ENCODE measurements around the gene PSMD1.

The PSMD1 gene

DNA sequence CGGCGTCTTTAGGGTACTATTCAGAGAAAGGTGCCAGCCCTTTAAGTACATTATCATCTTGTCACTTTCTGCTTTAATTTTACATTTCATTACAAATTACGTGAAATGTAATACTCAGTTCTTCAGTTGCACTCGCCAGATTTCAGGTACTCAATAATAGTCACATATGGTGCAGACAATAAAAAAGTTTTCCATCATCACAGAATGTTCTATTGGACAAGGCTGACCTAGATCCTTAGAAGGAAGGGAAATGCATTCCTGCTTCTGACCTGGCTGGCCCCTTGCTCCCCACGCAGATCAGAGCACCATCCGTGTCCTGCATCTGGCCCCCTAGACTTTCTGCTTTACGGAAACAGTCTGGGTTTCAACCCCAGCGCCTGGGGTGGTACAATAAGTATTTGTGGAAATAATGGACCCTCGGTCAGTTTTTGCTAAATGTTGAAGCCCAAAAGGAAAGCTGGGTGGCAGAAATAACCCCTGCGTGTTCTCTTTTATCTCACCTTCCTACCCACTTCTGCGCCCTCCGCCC, 20.0 kb upstream of the PSMD1 start:
- Histone ChIP-seq H3K36me3 (ENCODE audit: insufficient read depth) (no peaks in the 10 kb centered on the region), H3K27me3 (ENCODE audit: insufficient read depth, low read depth) (no peaks in the 10 kb centered on the region; the same call in 1 of the 2 replicates), H3K4me2 (no peak overlapping the region), H3K4me3 (IDR thresholded peaks at IDR 0.05; ENCODE audit: insufficient read depth, low read depth, low read length) (no peak overlapping the region), H3K27ac (no peak overlapping the region), H2AFZ (ENCODE audit: low read depth) (no peak overlapping the region), H3K9ac (no peak overlapping the region), H3K4me1 (ENCODE audit: low read depth, poor library complexity, severe bottlenecking) (no peaks in the 10 kb centered on the region), H4K20me1 (ENCODE audit: insufficient read depth) (no peaks in the 10 kb centered on the region), H3K79me2 (ENCODE audit: insufficient read depth, low read depth) (no peaks in the 10 kb centered on the region)
- TF ChIP-seq CTCF (conservative IDR thresholded peaks at IDR 0.05; ENCODE audit: low read depth, low read length) = no peak

DNA sequence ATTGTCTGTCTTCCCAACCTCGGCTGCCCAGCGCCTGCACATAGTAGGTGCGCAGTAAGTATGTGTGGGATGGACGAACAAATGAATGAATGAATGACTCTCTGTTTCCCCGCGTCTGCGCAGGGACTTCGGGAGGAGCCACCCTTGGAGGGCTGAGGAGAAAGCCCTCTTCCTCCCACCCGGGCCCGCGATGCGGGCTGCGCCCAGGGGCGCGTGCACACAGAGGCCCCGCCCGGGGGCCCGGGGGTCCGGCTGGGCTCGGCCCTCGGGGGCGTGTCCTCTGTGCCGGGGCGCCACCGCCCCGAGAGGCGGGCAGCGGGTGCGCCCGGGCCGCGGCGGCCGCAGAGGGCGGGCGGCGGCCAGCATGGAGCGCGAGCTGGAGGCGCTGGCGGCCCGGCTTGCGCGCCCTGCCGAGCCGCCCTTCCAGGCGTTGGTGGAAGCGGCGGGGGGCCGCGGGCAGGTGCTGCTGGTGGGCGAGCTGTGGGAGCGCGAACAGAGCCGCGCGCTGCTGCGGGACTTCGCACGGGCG, 19.4 kb upstream of the PSMD1 start, which contains the start of gene C2orf72:
Gene C2orf72, plus strand, starts transcription at position 322 of the 529 bp plus-strand sequence. Its CDS starts 43 bp downstream, at position 365.
- Histone ChIP-seq H3K27me3 (ENCODE audit: insufficient read depth, low read depth) (no peaks in the 10 kb centered on the region; the same call in 1 of the 2 replicates), H4K20me1 (ENCODE audit: insufficient read depth) (no peaks in the 10 kb centered on the region), H3K4me2 (no peak within 1 kb of the TSS), H3K79me2 (ENCODE audit: insufficient read depth, low read depth) (no peaks in the 10 kb centered on the region), H3K9ac (no peak within 1 kb of the TSS), H2AFZ (ENCODE audit: low read depth) (no peak within 1 kb of the TSS), H3K36me3 (ENCODE audit: insufficient read depth) (no peaks in the 10 kb centered on the region), H3K4me3 (IDR thresholded peaks at IDR 0.05; ENCODE audit: insufficient read depth, low read depth, low read length) (no peak within 1 kb of the TSS), H3K27ac (no peak within 1 kb of the TSS), H3K4me1 (ENCODE audit: low read depth, poor library complexity, severe bottlenecking) (no peaks in the 10 kb centered on the region)
- TF ChIP-seq CTCF (conservative IDR thresholded peaks at IDR 0.05; ENCODE audit: low read depth, low read length) = no peak

- Histone ChIP-seq H3K27me3 (ENCODE audit: insufficient read depth, low read depth) (no peaks in the 10 kb centered on the region; the same call in 1 of the 2 replicates), H3K4me2 (no peak overlapping the region), H2AFZ (ENCODE audit: low read depth) (no peak overlapping the region), H3K4me3 (IDR thresholded peaks at IDR 0.05; ENCODE audit: insufficient read depth, low read depth, low read length) (no peak overlapping the region), H4K20me1 (ENCODE audit: insufficient read depth) (no peaks in the 10 kb centered on the region), H3K36me3 (ENCODE audit: insufficient read depth) (no peaks in the 10 kb centered on the region), H3K27ac (no peak overlapping the region), H3K4me1 (ENCODE audit: low read depth, poor library complexity, severe bottlenecking) (no peaks in the 10 kb centered on the region), H3K9ac (no peak overlapping the region), H3K79me2 (ENCODE audit: insufficient read depth, low read depth) (no peaks in the 10 kb centered on the region)
- TF ChIP-seq CTCF (conservative IDR thresholded peaks at IDR 0.05; ENCODE audit: low read depth, low read length) = no peak
Observed at GRCh38 chr2:231037731-231038482, 18.8 kb upstream of the PSMD1 start.

GRCh38 chr2:231038483-231039293, 18.0 kb upstream of the PSMD1 start:
- H3K27ac ChIP-seq = no peak overlapping the region
- H3K4me3 ChIP-seq (IDR thresholded peaks at IDR 0.05; ENCODE audit: insufficient read depth, low read depth, low read length) = no peak overlapping the region
- no peaks in the 10 kb centered on the region for H3K36me3 ChIP-seq (ENCODE audit: insufficient read depth)
- H3K79me2 ChIP-seq (ENCODE audit: insufficient read depth, low read depth) = no peaks in the 10 kb centered on the region
- no peak overlapping the region for H2AFZ ChIP-seq (ENCODE audit: low read depth)
- no peak for TF ChIP-seq CTCF (conservative IDR thresholded peaks at IDR 0.05; ENCODE audit: low read depth, low read length)
- H3K27me3 ChIP-seq (ENCODE audit: insufficient read depth, low read depth) = no peaks in the 10 kb centered on the region; the same call in 1 of the 2 replicates
- no peaks in the 10 kb centered on the region for H4K20me1 ChIP-seq (ENCODE audit: insufficient read depth)
- no peaks in the 10 kb centered on the region for H3K4me1 ChIP-seq (ENCODE audit: low read depth, poor library complexity, severe bottlenecking)
- H3K4me2 ChIP-seq = no peak overlapping the region
- no peak overlapping the region for H3K9ac ChIP-seq

Measured in KMS-11 (cell line).